Testis (tissue), 3 donors: ENCODE results near the gene EEFSEC. TPM values are rescaled to one million over a fixed set of nuclear protein-coding genes. Genes with fewer than 3 reads are reported as not detected.

Experiments
- DNase-seq: peaks from one replicate; pipeline ENCODE4 v3.0.0-alpha.2; 2019
- H3K27ac ChIP-seq, 2 donors: fragments of 200-600 bp; sonication (generic); one replicate each; pipeline ENCODE4 v1.5.1; 2019
- H3K27me3 ChIP-seq: fragments of 200-600 bp; sonication (generic); one replicate; pipeline ENCODE4 v1.5.1; 2019
- H3K36me3 ChIP-seq: fragments of 200-600 bp; sonication (generic); one replicate; pipeline ENCODE4 v1.5.1; 2017; ENCODE audit warnings: low read depth; ENCODE audit errors: missing control alignments
- H3K4me1 ChIP-seq: fragments of 200-600 bp; sonication (generic); one replicate; pipeline ENCODE4 v1.5.1; 2019
- H3K4me3 ChIP-seq, 2 donors: fragments of 200-600 bp; sonication (generic); one replicate each; pipeline ENCODE4 v1.5.1; 2017 to 2019
- H3K9me3 ChIP-seq: fragments of 200-600 bp; sonication (generic); one replicate; pipeline ENCODE4 v1.5.1; 2017
- CTCF ChIP-seq, 3 experiments: fragments of 450-650 bp in 2 of 3; fragments of 200-600 bp in 1 of 3; sonication (generic) in 1 of 3; IDR thresholded peaks; one replicate each; pipeline ENCODE4 v1.5.1; 2016 to 2019; ENCODE audit warnings: antibody characterized with exemption in 3 of 3, mild to moderate bottlenecking in 2 of 3, moderate library complexity in 1 of 3
- POLR2A ChIP-seq: fragments of 450-650 bp; IDR thresholded peaks from one replicate; pipeline ENCODE4 v1.6.1; 2017; ENCODE audit warnings: antibody characterized with exemption, mild to moderate bottlenecking, moderate library complexity
- WGBS, 2 donors: methylation state at CpG; one replicate each; pipeline ENCODE4 v1.1.5; 2018; 5-methylcytosine and 5-hydroxymethylcytosine counted together
- intact Hi-C: fragments of 100-400 bp; cut with DNase I; formaldehyde crosslinking; loops from one replicate; pipeline ENCODE4 v1.15.1; 2023; ENCODE audit warnings: low total_unique reads
- polyA plus RNA-seq: library from polyadenylated mRNA; stranded (reverse); fragments of 350-450 nt; fragmentation: Illumina TruSeq; extraction: RNeasy Lipid Tissue Mini Kit (QIAGEN cat#74804); gene quantifications from one replicate; pipeline ENCODE4 v1.2.3, GENCODE V29; 2014; ENCODE audit warnings: low read depth, low replicate concordance; ENCODE audit not compliant: insufficient read depth
- total RNA-seq, 2 donors: library from RNA; depleted of rRNA; stranded (reverse); fragments of >200 nt; gene quantifications; one replicate each; pipeline ENCODE4 v1.2.3, GENCODE V29; 2016

EEFSEC gene
- total and polyA plus RNA-seq, 3 donors from 2014 or later, result 35.4 to 40.3 (median 35.4) TPM

GRCh38 chr3:128113817-128114794 is 39.2 kb upstream of the EEFSEC start:
- no peak for TF ChIP-seq CTCF (IDR thresholded peaks at IDR 0.05)
- TF ChIP-seq POLR2A, result no peak
- H3K36me3 ChIP-seq, result no peaks in the 10 kb centered on the region
- no peaks in the 10 kb centered on the region for H3K27me3 ChIP-seq
- intact Hi-C loops, result no loop called here
- DNase-seq, result no peak
- H3K4me3 ChIP-seq, result no peak overlapping the region
- WGBS, 2 donors, result 73 to 77% methylated on average over 9 of the region's 9 CpGs
- H3K4me1 ChIP-seq, result no peaks in the 10 kb centered on the region
- H3K27ac ChIP-seq, result no peak overlapping the region
- H3K9me3 ChIP-seq, result no peaks in the 10 kb centered on the region

GRCh38 chr3:128122013-128122412 is 31.3 kb upstream of the EEFSEC start:
- intact Hi-C loops, result no loop called here

GRCh38 chr3:128123156-128123537 is 30.1 kb upstream of the EEFSEC start:
- 1 to 2% methylated on average over 8 to 21 of the region's 22 CpGs for WGBS, 2 donors
- TF ChIP-seq POLR2A (no peak), CTCF (IDR thresholded peaks at IDR 0.05) (no peak)
- no peaks in the 10 kb centered on the region for H3K9me3 ChIP-seq
- DNase-seq, result no peak
- H3K4me1 ChIP-seq, result no peaks in the 10 kb centered on the region
- H3K27me3 ChIP-seq, result no peaks in the 10 kb centered on the region
- H3K27ac ChIP-seq, result peak overlapping the region in 1 of 2 donors; percentile 48
- intact Hi-C loops, result no loop called here
- H3K4me3 ChIP-seq, result peak overlapping the region; percentile 65 to 72
- H3K36me3 ChIP-seq, result no peaks in the 10 kb centered on the region

More at GRCh38 chr3:128122013-128122412, 31.3 kb upstream of the EEFSEC start:
- H3K9me3 ChIP-seq, result no peaks in the 10 kb centered on the region
- no peak overlapping the region for H3K4me3 ChIP-seq
- no peaks in the 10 kb centered on the region for H3K4me1 ChIP-seq
- H3K27ac ChIP-seq, result no peak overlapping the region
- WGBS, 2 donors, result 83 to 88% methylated on average over 1 of the region's 1 CpG
- no peaks in the 10 kb centered on the region for H3K36me3 ChIP-seq
- TF ChIP-seq CTCF (IDR thresholded peaks at IDR 0.05), result no peak
- TF ChIP-seq POLR2A, result no peak
- DNase-seq, result no peak
- H3K27me3 ChIP-seq, result no peaks in the 10 kb centered on the region

- Histone ChIP-seq H3K4me1 (no peaks in the 10 kb centered on the region), H3K27me3 (no peaks in the 10 kb centered on the region), H3K36me3 (no peaks in the 10 kb centered on the region), H3K4me3 (peak within 1 kb of the TSS; percentile 65 to 72), H3K9me3 (no peaks in the 10 kb centered on the region), H3K27ac (peak within 1 kb of the TSS in 1 of 2 donors; percentile 48)
- peak; percentile 99 for DNase-seq
- intact Hi-C loops, result no loop called here
- 2 to 6% methylated on average over 14 to 47 of the region's 47 CpGs for WGBS, 2 donors
- TF ChIP-seq CTCF (IDR thresholded peaks at IDR 0.05), result no peak
- TF ChIP-seq POLR2A, result no peak
Measured at GRCh38 chr3:128123538-128124368, 29.5 kb upstream of the EEFSEC start, which contains the start of gene RUVBL1. TSS of gene RUVBL1 (minus strand) at chr3:128123812. CDS start at chr3:128123724, 88 bp downstream.
